CD14-positive monocyte (primary cell): ENCODE measurements around the gene FARP1. TPM values are rescaled to one million over a fixed set of nuclear protein-coding genes. Genes with fewer than 3 reads are reported as not detected.

Source experiments
- DNase-seq, 3 donors: peaks; one replicate each; pipeline ENCODE4 v3.0.0-alpha.2; 2011 to 2022
- H2AFZ ChIP-seq: 2 replicates; pipeline ENCODE4 v1.6.0; 2012; ENCODE audit warnings: mild to moderate bottlenecking, low read depth, low read length, inconsistent platforms; ENCODE audit not compliant: insufficient read depth, poor library complexity, severe bottlenecking
- H3K27ac ChIP-seq, 2 donors: 1 replicate in 1 of 2; 2 replicates in 1 of 2; pipeline ENCODE4 v1.5.1; 2012 to 2013; ENCODE audit warnings: low read length in 2 of 2, control low read depth in 1 of 2, inconsistent platforms in 1 of 2, low read depth in 1 of 2, mild to moderate bottlenecking in 1 of 2
- H3K27me3 ChIP-seq, 2 donors: one replicate each; pipeline versions ENCODE4 v1.6.0 to v1.6.1; 2011 to 2013; ENCODE audit warnings: low read length in 2 of 2; ENCODE audit not compliant: control insufficient read depth in 2 of 2, insufficient read depth in 2 of 2
- H3K36me3 ChIP-seq, 2 donors: replicated peaks in 1 of 2; 1 replicate in 1 of 2; 2 replicates in 1 of 2; pipeline versions ENCODE4 v1.5.1 to v1.6.1; 2012 to 2013; ENCODE audit warnings: low read length in 2 of 2, control low read depth in 1 of 2, inconsistent platforms in 1 of 2, mild to moderate bottlenecking in 1 of 2; ENCODE audit not compliant: insufficient read depth in 2 of 2, control insufficient read depth in 1 of 2
- H3K4me1 ChIP-seq, 2 donors: 1 replicate in 1 of 2; 2 replicates in 1 of 2; pipeline versions ENCODE4 v1.5.1 to v1.6.1; 2012 to 2013; ENCODE audit warnings: low read length in 2 of 2, control low read depth in 1 of 2, inconsistent platforms in 1 of 2, mild to moderate bottlenecking in 1 of 2, moderate library complexity in 1 of 2; ENCODE audit not compliant: insufficient read depth in 2 of 2, control insufficient read depth in 1 of 2
- H3K4me2 ChIP-seq: replicated peaks from 2 replicates; pipeline ENCODE3; 2012; ENCODE audit warnings: low read length, moderate library complexity, mild to moderate bottlenecking; ENCODE audit not compliant: poor library complexity, severe bottlenecking; ENCODE audit errors: extremely low read depth
- H3K4me3 ChIP-seq, 3 experiments: fragments of 200-600 bp in 1 of 3; sonication (generic) in 1 of 3; replicated peaks in 1 of 3; 1 replicate in 2 of 3; 2 replicates in 1 of 3; pipeline ENCODE4 v1.5.1; 2011 to 2013; ENCODE audit warnings: low read length in 3 of 3, mild to moderate bottlenecking in 3 of 3, control low read depth in 2 of 3, low read depth in 2 of 3, inconsistent platforms in 1 of 3, moderate library complexity in 1 of 3
- H3K79me2 ChIP-seq: 2 replicates; pipeline ENCODE4 v1.6.0; 2012; ENCODE audit warnings: mild to moderate bottlenecking, control low read depth, inconsistent platforms, low read length, moderate library complexity; ENCODE audit not compliant: insufficient read depth
- H3K9ac ChIP-seq: 2 replicates; pipeline ENCODE4 v1.6.0; 2017; ENCODE audit warnings: low read length, mild to moderate bottlenecking; ENCODE audit not compliant: insufficient read depth, poor library complexity, severe bottlenecking
- H3K9me3 ChIP-seq, 2 donors: replicated peaks in 1 of 2; 1 replicate in 1 of 2; 2 replicates in 1 of 2; pipeline versions ENCODE4 v1.5.1 to v1.6.1; 2012 to 2013; ENCODE audit warnings: low read length in 2 of 2, control low read depth in 1 of 2; ENCODE audit not compliant: control insufficient read depth in 1 of 2, insufficient read depth in 1 of 2
- H4K20me1 ChIP-seq: 2 replicates; pipeline ENCODE4 v1.6.0; 2012; ENCODE audit warnings: mild to moderate bottlenecking, low read length, control low read depth, moderate library complexity; ENCODE audit not compliant: insufficient read depth
- H3K27ac Mint-ChIP-seq, 7 donors: one replicate each; pipeline ENCODE4 v1.8.0; 2020; ENCODE audit warnings: mild to moderate bottlenecking in 7 of 7, mixed read lengths in 7 of 7, moderate library complexity in 6 of 7, inconsistent platforms in 2 of 7
- H3K27me3 Mint-ChIP-seq, 3 donors: one replicate each; pipeline ENCODE4 v1.8.0; 2021 to 2022; ENCODE audit warnings: low read depth in 3 of 3, mild to moderate bottlenecking in 3 of 3, mixed read lengths in 3 of 3, moderate library complexity in 3 of 3, inconsistent platforms in 1 of 3
- H3K36me3 Mint-ChIP-seq, 2 donors: one replicate each; pipeline ENCODE4 v1.8.0; 2020; ENCODE audit warnings: mixed read lengths in 2 of 2, inconsistent platforms in 1 of 2, mild to moderate bottlenecking in 1 of 2
- H3K4me1 Mint-ChIP-seq: one replicate; pipeline ENCODE4 v1.8.0; 2020; ENCODE audit warnings: mild to moderate bottlenecking, mixed read lengths
- H3K4me3 Mint-ChIP-seq, 2 donors: one replicate each; pipeline ENCODE4 v1.8.0; 2020; ENCODE audit warnings: mild to moderate bottlenecking in 2 of 2, mixed read lengths in 2 of 2, moderate library complexity in 1 of 2
- H3K9me3 Mint-ChIP-seq, 7 donors: one replicate each; pipeline ENCODE4 v1.8.0; 2020 to 2022; ENCODE audit warnings: mixed read lengths in 7 of 7, mild to moderate bottlenecking in 6 of 7, moderate library complexity in 6 of 7, inconsistent platforms in 2 of 7
- WGBS: methylation state at CpG from one replicate; pipeline ENCODE4 v1.1.5; 2013; ENCODE audit warnings: missing lambda C conversion rate; ENCODE audit not compliant: insufficient coverage; 5-methylcytosine and 5-hydroxymethylcytosine counted together
- intact Hi-C, 2 donors: fragments of 100-400 bp; cut with micrococcal nuclease; formaldehyde crosslinking; loops; one replicate each; pipeline versions ENCODE4 v1.15.0 to v1.15.1; 2023
- polyA plus RNA-seq, 3 donors: library from polyadenylated mRNA; depleted of rRNA in 1 of 3; unstranded in 2 of 3; stranded (reverse) in 1 of 3; fragments of 300-500 nt in 2 of 3; fragments of >200 nt in 1 of 3; fragmentation: Illumina TruSeq in 2 of 3; gene quantifications; 1 replicate in 2 of 3; 2 replicates in 1 of 3; pipeline ENCODE4 v1.2.3, GENCODE V29; 2012 to 2021
- TF ChIP-seq, protein P1 (sequence below): fragments of 200-600 bp; IDR thresholded peaks from one replicate; pipeline ENCODE4 v1.8.0; 2022; ENCODE audit warnings: antibody characterized with exemption, mild to moderate bottlenecking

The FARP1 gene
- polyA plus RNA-seq, 3 donors = 0.01 to 0.16 (median 0.12) TPM

DNA sequence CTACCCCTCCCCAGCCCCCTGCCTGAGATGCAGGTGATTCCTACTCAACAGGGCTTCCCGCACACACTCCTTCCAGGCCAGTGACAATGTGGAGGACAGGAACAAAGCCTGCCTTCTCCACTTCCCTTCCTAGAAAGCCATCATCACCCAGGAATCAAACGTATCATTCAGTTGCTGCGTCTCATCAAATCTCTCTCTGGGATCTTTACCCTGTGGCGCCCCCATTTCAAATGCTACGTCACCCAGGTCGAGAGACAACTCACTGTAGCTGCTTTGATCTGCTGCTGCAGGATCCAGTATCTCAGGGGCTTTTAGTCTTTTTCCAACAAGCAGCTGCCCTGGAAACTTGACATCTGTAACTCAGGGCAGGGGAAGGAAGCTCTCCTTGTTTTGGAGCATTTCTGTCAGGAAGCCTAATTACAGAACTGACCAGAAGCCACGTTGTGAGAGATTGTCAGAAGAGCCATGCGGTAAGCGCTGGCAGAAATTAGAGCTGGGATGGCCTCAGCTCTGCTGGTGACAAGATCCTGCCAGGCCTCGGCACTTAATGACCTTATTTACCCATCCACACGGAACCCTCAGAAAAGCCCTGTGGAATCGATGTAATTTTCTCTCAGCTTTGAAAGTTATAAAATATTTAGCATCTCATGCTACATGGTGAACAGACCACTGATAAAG is 293.5 kb downstream of the FARP1 start:
- 80% methylated on average over 10 of the region's 12 CpGs for WGBS
- Histone ChIP-seq H3K36me3 (no peaks in the 10 kb centered on the region), H3K4me2 (no peak overlapping the region), H4K20me1 (no peaks in the 10 kb centered on the region), H3K4me3 (no peak overlapping the region), H3K79me2 (no peaks in the 10 kb centered on the region), H3K27me3 (no peaks in the 10 kb centered on the region), H3K9ac (no peak overlapping the region), H3K27ac (no peak overlapping the region), H2AFZ (no peak overlapping the region), H3K4me1 (no peaks in the 10 kb centered on the region), H3K9me3 (no peaks in the 10 kb centered on the region)
- H3K36me3 Mint-ChIP-seq = no peaks in the 10 kb centered on the region
- H3K27me3 Mint-ChIP-seq = peaks cover 1 to 7% (median 2%) of the 10 kb centered on the region in 3 donors
- H3K27ac Mint-ChIP-seq = no peak overlapping the region
- no peak overlapping the region for H3K4me3 Mint-ChIP-seq
- peaks cover 0 to 3% (median 0%) of the 10 kb centered on the region in 7 donors for H3K9me3 Mint-ChIP-seq
- DNase-seq = no peak
- intact Hi-C loops = no loop called here
- H3K4me1 Mint-ChIP-seq = no peaks in the 10 kb centered on the region
- TF ChIP-seq, protein P1, sequence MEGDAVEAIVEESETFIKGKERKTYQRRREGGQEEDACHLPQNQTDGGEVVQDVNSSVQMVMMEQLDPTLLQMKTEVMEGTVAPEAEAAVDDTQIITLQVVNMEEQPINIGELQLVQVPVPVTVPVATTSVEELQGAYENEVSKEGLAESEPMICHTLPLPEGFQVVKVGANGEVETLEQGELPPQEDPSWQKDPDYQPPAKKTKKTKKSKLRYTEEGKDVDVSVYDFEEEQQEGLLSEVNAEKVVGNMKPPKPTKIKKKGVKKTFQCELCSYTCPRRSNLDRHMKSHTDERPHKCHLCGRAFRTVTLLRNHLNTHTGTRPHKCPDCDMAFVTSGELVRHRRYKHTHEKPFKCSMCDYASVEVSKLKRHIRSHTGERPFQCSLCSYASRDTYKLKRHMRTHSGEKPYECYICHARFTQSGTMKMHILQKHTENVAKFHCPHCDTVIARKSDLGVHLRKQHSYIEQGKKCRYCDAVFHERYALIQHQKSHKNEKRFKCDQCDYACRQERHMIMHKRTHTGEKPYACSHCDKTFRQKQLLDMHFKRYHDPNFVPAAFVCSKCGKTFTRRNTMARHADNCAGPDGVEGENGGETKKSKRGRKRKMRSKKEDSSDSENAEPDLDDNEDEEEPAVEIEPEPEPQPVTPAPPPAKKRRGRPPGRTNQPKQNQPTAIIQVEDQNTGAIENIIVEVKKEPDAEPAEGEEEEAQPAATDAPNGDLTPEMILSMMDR = no peak

DNA sequence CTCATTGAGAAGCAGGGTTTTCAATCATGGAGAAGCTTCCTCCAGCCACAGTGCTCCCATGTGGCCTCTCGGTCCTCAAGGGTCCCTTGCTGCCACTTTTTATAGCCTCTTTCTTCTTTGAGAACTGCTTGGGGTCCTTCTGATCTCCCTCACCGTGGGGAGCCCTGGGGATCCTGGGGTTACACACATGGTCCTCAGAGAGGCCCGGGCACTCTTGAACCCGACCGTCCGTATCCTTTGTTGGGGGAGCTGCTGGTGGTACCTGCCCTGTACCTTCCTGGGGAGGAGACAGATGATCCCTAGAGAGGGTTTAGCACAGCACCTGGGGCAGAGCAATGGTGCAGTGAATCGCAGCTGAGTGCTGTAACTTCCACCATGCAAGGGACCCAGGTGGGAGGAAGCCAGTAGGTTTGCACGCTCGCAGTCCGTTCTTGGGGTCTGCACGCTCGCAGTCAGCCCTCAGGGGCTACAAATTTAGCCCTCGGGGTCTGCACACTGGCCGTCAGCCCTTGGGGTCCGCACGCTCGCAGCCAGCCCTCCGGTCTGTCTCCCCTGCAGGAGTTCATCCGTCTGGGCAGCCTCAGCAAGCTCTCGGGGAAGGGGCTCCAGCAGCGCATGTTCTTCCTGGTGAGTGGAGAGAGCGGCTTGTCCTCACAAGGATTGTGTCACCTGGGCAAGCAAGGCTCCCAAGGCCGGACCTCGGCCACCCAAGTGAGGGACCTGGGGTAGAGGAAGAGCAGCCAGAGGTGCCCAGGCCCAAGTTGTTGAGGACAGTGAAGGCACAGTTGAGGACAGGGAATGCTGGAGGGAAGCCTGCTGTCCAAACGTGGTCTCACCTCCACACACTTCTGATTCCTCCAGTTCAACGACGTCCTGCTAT is 295.6 kb downstream of the FARP1 start:
- Histone ChIP-seq H3K79me2 (no peaks in the 10 kb centered on the region), H2AFZ (no peak overlapping the region), H3K9me3 (no peaks in the 10 kb centered on the region), H3K4me3 (no peak overlapping the region), H3K4me1 (no peaks in the 10 kb centered on the region), H3K9ac (no peak overlapping the region), H3K27me3 (no peaks in the 10 kb centered on the region), H4K20me1 (no peaks in the 10 kb centered on the region), H3K27ac (no peak overlapping the region), H3K4me2 (no peak overlapping the region), H3K36me3 (no peaks in the 10 kb centered on the region)
- TF ChIP-seq, protein P1 = no peak
- no peak for DNase-seq
- Mint-ChIP-seq H3K4me1 (no peaks in the 10 kb centered on the region), H3K36me3 (no peaks in the 10 kb centered on the region), H3K27ac (peak overlapping the region in 1 of 7 donors; percentile 48), H3K4me3 (no peak overlapping the region), H3K27me3 (peaks cover 0 to 6% (median 2%) of the 10 kb centered on the region in 3 donors), H3K9me3 (no peaks in the 10 kb centered on the region)
- WGBS = 98% methylated on average over 20 of the region's 27 CpGs
- intact Hi-C loops = no loop called here
